Stimulated activated CD8-positive, alpha-beta memory T cell treated with anti-CD3 and anti-CD28 coated beads, Interleukin-15, amount 100 ng/mL, for 4 hours (primary cell): ENCODE results near the gene EMC6.

Experiments used
- DNase-seq, 2 donors: peaks; one replicate each; pipeline ENCODE4 v3.0.0-alpha.2; 2020; ENCODE audit warnings: low read depth in 2 of 2

Gene EMC6

DNA sequence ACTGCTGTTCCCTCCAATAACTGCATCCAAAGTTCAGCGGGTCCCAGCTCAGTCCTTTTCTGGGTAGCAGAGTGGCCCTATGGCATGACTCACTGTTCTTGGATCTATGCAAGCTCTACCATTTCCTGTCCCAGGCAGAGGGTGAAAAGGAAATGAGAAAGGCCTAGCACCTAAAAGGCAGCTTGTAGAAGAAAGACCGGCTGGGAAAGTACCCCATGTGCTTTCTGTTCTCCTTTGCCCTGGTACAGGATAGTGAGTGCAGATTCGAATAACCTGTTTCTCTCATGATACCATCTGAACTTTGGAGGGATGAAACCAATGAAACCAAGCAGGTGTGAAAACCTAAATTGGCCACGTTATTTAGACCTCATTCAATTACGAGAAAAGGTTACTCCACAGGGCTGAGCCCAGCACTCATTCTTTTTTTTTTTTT is 42.4 kb downstream of the EMC6 start:
- peak; percentile 32 to 65 for DNase-seq

DNA sequence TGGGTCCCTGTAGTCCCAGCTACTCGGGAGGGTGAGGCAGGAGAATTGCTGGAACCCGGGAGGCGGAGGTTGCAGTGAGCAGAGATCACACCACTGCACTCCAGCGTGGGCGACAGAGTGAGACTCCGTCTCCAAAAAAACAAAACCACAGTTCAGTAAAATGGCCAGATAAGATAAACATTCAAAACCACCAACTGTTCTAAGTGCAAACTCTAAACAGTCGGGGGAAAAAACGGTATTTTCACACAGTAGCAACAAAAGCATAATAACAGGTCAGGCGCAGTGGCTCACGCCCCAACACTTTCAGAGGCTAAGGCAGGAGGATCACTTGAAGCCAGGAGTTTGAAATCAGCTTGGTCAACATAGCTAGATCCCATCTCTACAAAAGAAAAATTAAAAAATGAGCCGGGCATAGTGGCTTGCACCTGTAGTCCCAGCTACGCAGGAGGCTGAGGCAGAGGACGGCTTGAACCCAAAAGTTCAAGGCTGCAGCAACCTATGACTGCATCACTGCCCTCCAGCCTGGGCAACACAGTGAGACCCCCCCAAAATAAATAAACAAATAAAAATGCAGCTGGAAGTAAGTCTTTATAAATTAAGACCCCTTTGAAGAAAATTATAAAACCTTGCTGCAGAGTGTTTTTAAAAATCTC is 44.3 kb downstream of the EMC6 start:
- no peak for DNase-seq

DNA sequence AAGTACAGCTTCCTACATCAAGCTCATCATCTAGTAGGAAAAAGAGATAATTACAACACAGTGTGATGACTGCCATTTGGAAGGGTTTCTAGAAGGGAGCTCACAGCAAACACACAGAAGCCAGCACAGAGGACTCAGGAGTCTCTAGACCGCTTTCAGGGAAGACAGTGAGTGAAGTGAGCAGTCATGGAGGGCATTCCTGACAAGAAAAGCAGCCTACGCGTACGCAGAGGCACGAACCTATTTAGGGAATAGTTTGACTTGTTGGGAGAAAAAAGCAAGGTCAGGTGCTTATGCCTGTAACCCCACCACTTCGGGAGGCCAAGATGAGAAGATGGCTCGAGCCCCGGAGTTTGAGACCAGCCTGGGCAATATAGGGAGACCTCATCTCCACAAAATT is 46.7 kb downstream of the EMC6 start:
- DNase-seq: no peak

DNA sequence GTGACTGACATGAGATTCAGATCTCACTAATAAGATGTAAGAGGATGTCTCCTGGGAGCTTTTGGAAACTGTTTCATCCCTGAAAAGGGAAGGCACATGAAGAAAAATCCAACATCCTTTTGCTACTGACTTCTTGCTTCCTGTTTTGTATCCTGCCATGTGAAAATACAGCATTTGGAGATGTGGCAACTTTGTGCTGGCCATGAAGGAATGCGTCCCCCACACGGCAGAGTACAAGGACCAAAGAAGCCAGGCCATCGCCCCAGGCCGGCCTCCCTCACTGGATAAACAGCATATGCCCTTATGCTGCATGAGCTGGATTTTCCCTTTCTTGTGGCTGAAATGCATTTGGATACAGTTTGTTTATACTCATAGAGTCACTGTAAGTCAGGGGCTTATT is 49.6 kb downstream of the EMC6 start:
- no peak for DNase-seq

DNA sequence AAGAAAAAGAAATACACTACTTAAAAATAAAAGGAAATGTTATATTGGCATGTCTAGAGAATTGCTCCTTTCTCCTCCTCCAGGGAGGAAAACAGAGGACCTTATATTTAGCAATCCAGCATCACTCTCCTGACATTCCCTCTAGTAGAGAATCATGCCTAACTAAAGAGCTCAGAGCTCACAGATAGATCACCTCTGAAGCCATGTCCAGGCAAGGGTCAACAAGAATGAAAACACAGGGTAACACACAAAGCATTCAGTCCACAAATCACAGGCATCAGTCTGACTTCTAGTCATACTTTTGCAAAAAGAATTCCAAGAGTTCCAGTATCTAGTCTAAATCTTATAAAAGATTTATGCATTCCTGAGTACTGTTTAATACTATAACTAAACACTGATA is 50.7 kb downstream of the EMC6 start:
- no peak for DNase-seq
